Activated naive CD4-positive, alpha-beta T cell treated with anti-CD3 and anti-CD28 coated beads for 36 hours (primary cell): ENCODE measurements around the gene LRIG2. TPM values are rescaled to one million over a fixed set of nuclear protein-coding genes. Genes with fewer than 3 reads are reported as not detected.

ENCODE experiments used
- CTCF ChIA-PET: fragments of 350-600 bp; sonication (Branson Sonifier 250); formaldehyde crosslinking; loops from one replicate; lab custom pipeline; 2021; ENCODE audit warnings: antibody characterized with exemption; lab: Charles Lee
- DNase-seq: peaks from one replicate; pipeline ENCODE4 v3.0.0-alpha.2; 2020
- H3K27ac Mint-ChIP-seq: one replicate; pipeline ENCODE4 v1.8.0; 2021; ENCODE audit warnings: mild to moderate bottlenecking, mixed read lengths
- H3K27me3 Mint-ChIP-seq: one replicate; pipeline ENCODE4 v1.8.0; 2021; ENCODE audit warnings: low read depth, mixed read lengths
- H3K36me3 Mint-ChIP-seq: one replicate; pipeline ENCODE4 v1.8.0; 2021; ENCODE audit warnings: low read depth, mixed read lengths
- H3K4me1 Mint-ChIP-seq: one replicate; pipeline ENCODE4 v1.8.0; 2021; ENCODE audit warnings: low read depth, mixed read lengths
- H3K4me3 Mint-ChIP-seq: one replicate; pipeline ENCODE4 v1.8.0; 2021; ENCODE audit warnings: mild to moderate bottlenecking, moderate library complexity, mixed read lengths
- H3K9me3 Mint-ChIP-seq: one replicate; pipeline ENCODE4 v1.8.0; 2021; ENCODE audit warnings: mixed read lengths
- intact Hi-C: fragments of 100-400 bp; cut with micrococcal nuclease; formaldehyde crosslinking; loops from one replicate; pipeline ENCODE4 v1.15.1; 2023
- total RNA-seq, 2 experiments: library from RNA; stranded (reverse); gene quantifications; one replicate each; pipeline ENCODE4 v1.2.3, GENCODE V29; 2021

LRIG2 gene
- total RNA-seq, 2 experiments from 2014 or later = 7.7 to 9.1 TPM

DNA sequence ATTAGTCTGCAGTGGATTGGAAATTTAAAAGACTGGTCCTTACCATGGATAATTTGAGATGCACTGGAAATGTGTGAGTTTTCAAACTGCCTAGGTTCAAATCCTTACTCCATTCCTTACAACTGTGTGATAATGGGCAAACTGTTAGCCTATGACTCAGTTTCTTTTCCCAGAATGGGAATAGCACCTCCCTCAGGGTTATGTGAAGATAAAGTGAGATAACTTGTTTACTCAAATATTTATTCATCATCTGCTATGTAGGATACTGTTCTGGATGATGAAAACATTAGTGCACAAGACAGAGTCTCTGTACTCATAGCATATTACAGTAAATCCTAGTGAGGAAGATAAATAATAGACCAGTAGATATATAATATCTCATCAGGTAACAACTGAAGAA lies 28.6 kb downstream of the LRIG2 start:
- intact Hi-C loops = no loop called here
- no peak overlapping the region for H3K4me3 Mint-ChIP-seq
- no peak for DNase-seq
- H3K27ac Mint-ChIP-seq = no peak overlapping the region
- CTCF ChIA-PET = no interaction called here
- no peaks in the 10 kb centered on the region for H3K9me3 Mint-ChIP-seq
- H3K27me3 Mint-ChIP-seq = no peaks in the 10 kb centered on the region
- H3K4me1 Mint-ChIP-seq = no peaks in the 10 kb centered on the region
- peaks cover 24% of the 10 kb centered on the region for H3K36me3 Mint-ChIP-seq

DNA sequence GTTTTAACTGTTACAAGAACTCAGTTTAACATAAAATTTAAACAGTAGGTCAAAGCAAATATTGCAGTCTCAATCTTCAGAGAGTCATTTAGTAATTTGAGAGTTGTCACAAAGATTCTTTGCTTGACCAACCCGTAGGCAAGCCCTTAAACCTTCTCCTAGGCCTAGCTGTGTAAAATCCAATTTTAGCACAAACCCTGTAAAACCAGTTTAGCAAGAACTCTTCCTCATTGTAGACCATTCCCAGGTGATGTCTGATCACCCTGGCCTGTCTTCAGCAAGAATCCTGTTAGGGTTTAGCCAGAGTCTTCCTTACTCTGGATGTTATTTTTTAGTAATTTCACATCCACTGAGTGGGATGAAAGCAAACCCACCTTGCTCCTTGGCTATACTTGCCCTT lies 30.1 kb downstream of the LRIG2 start:
- intact Hi-C loops = no loop called here
- H3K36me3 Mint-ChIP-seq = peaks cover 32% of the 10 kb centered on the region
- H3K27ac Mint-ChIP-seq = no peak overlapping the region

DNA sequence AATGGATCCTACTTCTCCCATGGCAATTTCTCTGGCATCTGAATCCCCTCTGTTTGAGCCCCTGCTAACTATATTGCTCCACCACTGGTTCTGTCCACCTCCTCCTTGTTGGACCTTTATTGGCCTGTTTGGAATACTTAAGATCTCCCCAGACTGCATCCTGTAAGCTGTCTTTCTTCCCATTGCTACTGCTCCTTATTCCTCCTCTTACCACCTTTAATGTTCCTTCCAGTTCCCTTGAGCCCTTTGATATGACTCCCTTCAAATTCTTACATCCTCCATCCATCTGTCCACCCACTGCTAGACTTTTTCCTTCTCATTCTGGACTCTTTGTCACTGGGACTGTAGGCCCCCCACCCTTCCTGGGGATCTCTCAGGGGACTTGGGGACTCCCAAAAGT lies 31.0 kb downstream of the LRIG2 start:
- intact Hi-C loops = no loop called here

More for the DNA sequence above, 30.1 kb downstream of the LRIG2 start:
- Mint-ChIP-seq H3K4me1 (peaks cover 2% of the 10 kb centered on the region), H3K4me3 (no peak overlapping the region), H3K27me3 (no peaks in the 10 kb centered on the region), H3K9me3 (no peaks in the 10 kb centered on the region)
- no peak for DNase-seq
- CTCF ChIA-PET = no interaction called here

DNA sequence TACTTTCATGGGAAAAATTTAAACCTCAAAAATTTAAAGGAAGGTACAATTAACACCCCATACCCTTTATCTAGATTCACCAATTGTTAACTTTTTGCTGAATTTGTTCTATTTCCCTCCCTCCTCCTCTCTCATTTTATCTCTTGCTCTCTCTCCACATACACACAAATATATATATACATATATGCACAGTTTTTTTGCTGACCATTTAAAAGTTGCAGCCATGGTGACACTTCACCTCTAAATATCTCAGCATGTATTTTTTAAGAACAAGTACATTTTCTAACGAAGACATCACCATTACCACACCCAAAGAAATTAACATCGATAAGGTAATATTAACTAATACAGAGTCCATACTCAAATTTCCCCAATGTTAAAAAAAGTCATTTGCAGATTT lies 33.9 kb downstream of the LRIG2 start:
- Mint-ChIP-seq H3K27me3 (no peaks in the 10 kb centered on the region), H3K27ac (no peak overlapping the region), H3K9me3 (no peaks in the 10 kb centered on the region), H3K4me3 (no peak overlapping the region), H3K36me3 (peaks cover 24% of the 10 kb centered on the region), H3K4me1 (peaks cover 3% of the 10 kb centered on the region)
- DNase-seq = no peak
- intact Hi-C loops = no loop called here
- CTCF ChIA-PET = no interaction called here

More for the DNA sequence above, 31.0 kb downstream of the LRIG2 start:
- H3K9me3 Mint-ChIP-seq = no peaks in the 10 kb centered on the region
- H3K4me1 Mint-ChIP-seq = peaks cover 2% of the 10 kb centered on the region
- CTCF ChIA-PET = no interaction called here
- no peaks in the 10 kb centered on the region for H3K27me3 Mint-ChIP-seq
- peaks cover 32% of the 10 kb centered on the region for H3K36me3 Mint-ChIP-seq
- no peak for DNase-seq
- no peak overlapping the region for H3K27ac Mint-ChIP-seq
- no peak overlapping the region for H3K4me3 Mint-ChIP-seq

DNA sequence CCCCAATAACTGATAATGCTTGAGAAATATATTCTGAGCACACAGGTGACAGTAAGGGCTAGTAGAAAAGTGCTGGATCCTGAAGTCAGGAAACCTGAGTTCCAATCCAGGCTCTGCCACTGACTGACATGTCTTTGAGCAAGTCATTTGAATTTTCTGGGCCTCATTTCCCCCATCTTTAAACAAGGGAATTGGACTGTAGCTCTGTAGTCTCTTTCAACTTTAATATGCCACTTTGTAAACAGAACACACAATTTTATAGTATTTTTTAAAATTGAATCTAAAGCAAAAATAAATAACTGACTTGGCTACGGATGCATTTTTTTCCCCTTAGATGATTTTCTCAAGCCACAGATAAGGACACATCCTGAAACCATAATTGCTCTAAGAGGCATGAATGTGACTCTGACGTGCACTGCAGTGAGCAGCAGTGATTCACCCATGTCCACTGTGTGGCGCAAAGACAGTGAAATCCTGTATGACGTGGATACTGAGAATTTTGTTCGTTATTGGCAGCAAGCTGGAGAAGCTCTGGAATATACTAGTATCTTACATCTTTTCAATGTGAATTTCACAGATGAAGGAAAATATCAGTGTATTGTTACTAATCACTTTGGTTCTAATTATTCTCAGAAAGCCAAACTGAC lies 37.0 kb downstream of the LRIG2 start:
- Mint-ChIP-seq H3K4me1 (peaks cover 3% of the 10 kb centered on the region), H3K36me3 (peaks cover 25% of the 10 kb centered on the region)
- CTCF ChIA-PET = no interaction called here

DNA sequence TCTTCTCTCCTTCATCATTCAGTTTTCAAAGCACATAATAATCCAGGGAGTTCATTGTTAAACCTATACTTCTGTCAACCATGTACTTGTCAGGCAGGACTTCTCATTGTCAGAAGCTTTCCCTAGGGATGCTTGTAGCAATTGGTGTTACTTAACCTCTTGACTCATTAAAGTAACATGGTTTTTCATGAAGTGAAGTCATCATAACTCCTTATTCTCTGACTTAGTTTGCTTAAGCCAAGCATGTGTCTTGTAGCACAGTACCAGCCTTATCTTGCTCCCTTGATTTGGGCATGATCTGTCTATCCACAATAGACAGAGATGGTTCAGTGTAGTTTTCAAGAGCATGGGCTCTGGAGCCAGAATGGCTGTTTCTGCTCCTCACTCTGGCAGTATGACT lies 45.3 kb downstream of the LRIG2 start:
- H3K4me3 Mint-ChIP-seq = no peak overlapping the region
- no peak overlapping the region for H3K27ac Mint-ChIP-seq
- CTCF ChIA-PET = no interaction called here
- no peak for DNase-seq
- no peaks in the 10 kb centered on the region for H3K4me1 Mint-ChIP-seq
- H3K27me3 Mint-ChIP-seq = no peaks in the 10 kb centered on the region
- peaks cover 30% of the 10 kb centered on the region for H3K36me3 Mint-ChIP-seq
- intact Hi-C loops = no loop called here
- H3K9me3 Mint-ChIP-seq = no peaks in the 10 kb centered on the region

More for the DNA sequence above, 37.0 kb downstream of the LRIG2 start:
- Mint-ChIP-seq H3K27ac (no peak overlapping the region), H3K9me3 (no peaks in the 10 kb centered on the region), H3K27me3 (no peaks in the 10 kb centered on the region), H3K4me3 (no peak overlapping the region)
- DNase-seq = no peak
- intact Hi-C loops = no loop called here

DNA sequence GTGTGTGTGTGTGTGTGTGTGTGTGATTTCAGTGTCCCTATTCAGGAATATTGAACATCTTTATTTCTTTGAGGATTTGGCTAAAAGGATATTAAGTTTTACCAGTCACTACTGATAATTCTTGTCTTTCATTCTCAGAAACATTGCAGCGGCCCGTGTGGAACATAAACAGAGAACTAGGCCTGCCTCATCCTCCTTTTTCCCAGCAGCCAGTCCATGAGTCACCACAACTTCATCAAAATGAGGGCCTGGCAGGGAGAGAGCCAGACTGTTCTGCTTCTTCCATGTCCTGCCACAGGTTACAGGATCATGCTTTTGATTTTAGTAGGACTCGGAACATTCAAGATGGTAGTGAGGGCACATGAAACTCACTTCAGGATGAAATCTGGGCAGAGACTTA lies 50.7 kb downstream of the LRIG2 start:
- no peak overlapping the region for H3K27ac Mint-ChIP-seq
- CTCF ChIA-PET = interaction anchor here (0.7 kb wide), 1 partner anchor 51 kb away, joined by 3 read pairs; the partner anchor contains the start of gene LRIG2
- H3K36me3 Mint-ChIP-seq = peaks cover 33% of the 10 kb centered on the region
- no peak overlapping the region for H3K4me3 Mint-ChIP-seq
- intact Hi-C loops = no loop called here
- no peak for DNase-seq
- no peaks in the 10 kb centered on the region for H3K9me3 Mint-ChIP-seq
- H3K27me3 Mint-ChIP-seq = no peaks in the 10 kb centered on the region
- peaks cover 14% of the 10 kb centered on the region for H3K4me1 Mint-ChIP-seq

DNA sequence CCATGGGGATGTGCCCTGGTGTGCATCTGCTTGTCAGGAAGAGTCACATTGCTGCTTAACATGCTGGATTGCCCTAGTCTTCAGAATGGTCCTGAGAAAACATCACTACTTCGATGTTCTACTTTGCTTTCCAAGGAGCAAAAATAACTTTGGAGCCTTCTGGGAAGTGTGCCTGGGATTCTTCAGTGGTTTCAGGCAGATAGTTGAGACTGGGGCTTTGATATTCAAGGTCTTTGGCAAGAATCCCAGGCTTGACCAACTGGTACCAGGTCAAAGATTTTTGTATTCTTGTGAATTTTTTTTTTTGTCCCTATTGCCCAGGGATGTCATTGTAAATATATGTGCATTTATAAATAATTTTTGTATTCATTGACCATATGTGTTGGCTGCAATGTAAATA lies 51.4 kb downstream of the LRIG2 start:
- Mint-ChIP-seq H3K9me3 (no peaks in the 10 kb centered on the region), H3K27ac (no peak overlapping the region), H3K36me3 (peaks cover 27% of the 10 kb centered on the region), H3K4me1 (peaks cover 15% of the 10 kb centered on the region), H3K27me3 (no peaks in the 10 kb centered on the region), H3K4me3 (no peak overlapping the region)
- intact Hi-C loops = no loop called here
- CTCF ChIA-PET = interaction anchor here (0.7 kb wide), 1 partner anchor 51 kb away, joined by 3 read pairs; the partner anchor contains the start of gene LRIG2
- DNase-seq = no peak

DNA sequence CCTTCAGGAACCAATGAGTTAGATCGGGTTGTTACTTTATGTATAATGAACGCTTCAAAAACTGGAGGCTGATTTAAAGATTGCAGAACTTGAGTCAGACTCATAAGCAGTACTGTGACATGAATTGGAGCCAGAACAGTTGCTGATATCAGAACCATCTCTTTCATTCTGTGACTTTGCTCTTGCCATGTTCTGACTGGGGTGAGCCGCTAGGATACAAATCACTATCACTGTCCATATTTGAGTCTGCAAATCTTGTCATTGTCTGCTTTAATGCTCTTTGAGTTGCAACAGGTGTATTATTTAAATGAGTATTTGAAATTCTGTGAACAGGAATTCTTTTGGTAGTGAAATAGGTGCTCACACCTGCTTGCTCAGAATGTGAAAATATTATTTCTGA lies 52.5 kb downstream of the LRIG2 start:
- H3K4me1 Mint-ChIP-seq = peaks cover 26% of the 10 kb centered on the region
- H3K9me3 Mint-ChIP-seq = no peaks in the 10 kb centered on the region
- H3K36me3 Mint-ChIP-seq = peaks cover 28% of the 10 kb centered on the region
- DNase-seq = no peak
- no peaks in the 10 kb centered on the region for H3K27me3 Mint-ChIP-seq
- intact Hi-C loops = no loop called here
- H3K4me3 Mint-ChIP-seq = no peak overlapping the region
- CTCF ChIA-PET = no interaction called here
- H3K27ac Mint-ChIP-seq = no peak overlapping the region

DNA sequence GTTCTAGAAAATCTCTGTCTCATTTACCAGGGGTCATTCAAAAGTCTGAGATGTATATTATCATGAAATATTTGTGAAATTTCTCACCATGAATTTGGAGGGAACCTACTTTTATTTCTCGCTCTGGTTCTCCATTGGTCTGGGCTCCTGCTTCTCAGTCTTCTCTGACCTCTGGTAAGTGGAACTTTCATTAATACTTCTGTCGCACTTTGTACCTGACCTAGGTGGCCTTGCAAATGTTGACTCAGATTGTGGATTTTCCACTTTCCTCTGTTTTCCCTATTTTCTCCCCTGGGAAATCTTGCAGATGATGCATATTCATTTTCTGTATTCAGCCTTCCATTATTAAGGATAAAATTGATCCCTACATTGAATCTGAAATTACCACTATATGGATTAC lies 53.2 kb downstream of the LRIG2 start:
- peaks cover 28% of the 10 kb centered on the region for H3K36me3 Mint-ChIP-seq
- no peak for DNase-seq
- no peaks in the 10 kb centered on the region for H3K27me3 Mint-ChIP-seq
- no peak overlapping the region for H3K27ac Mint-ChIP-seq
- H3K4me3 Mint-ChIP-seq = no peak overlapping the region
- H3K4me1 Mint-ChIP-seq = peaks cover 32% of the 10 kb centered on the region
- intact Hi-C loops = no loop called here
- CTCF ChIA-PET = no interaction called here
- no peaks in the 10 kb centered on the region for H3K9me3 Mint-ChIP-seq

DNA sequence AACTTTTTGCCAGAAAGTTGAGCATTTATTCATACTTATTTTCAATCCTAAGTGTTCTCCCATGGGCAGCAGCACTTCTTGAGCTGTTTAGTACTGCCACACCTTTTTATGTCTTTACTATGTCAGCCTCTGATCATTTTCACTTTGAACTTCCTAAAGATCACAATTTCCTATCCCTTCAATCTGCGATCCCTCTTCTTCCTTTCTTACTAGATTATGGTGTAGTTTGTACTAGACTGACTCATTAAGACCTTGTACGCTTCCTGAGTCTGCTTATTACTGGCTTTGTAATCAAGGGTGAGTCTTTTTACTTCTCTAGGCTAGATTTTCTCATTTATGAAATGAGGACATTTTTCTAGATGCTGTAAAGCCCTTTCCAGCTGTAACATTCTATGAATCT lies 55.1 kb downstream of the LRIG2 start:
- H3K4me1 Mint-ChIP-seq = peaks cover 51% of the 10 kb centered on the region
- H3K4me3 Mint-ChIP-seq = no peak overlapping the region
- DNase-seq = no peak
- H3K36me3 Mint-ChIP-seq = peaks cover 33% of the 10 kb centered on the region
- intact Hi-C loops = no loop called here
- CTCF ChIA-PET = interaction anchor here (0.9 kb wide), 1 partner anchor 55 kb away, joined by 3 read pairs; the partner anchor contains the start of gene LRIG2
- H3K27ac Mint-ChIP-seq = no peak overlapping the region
- no peaks in the 10 kb centered on the region for H3K27me3 Mint-ChIP-seq
- no peaks in the 10 kb centered on the region for H3K9me3 Mint-ChIP-seq

DNA sequence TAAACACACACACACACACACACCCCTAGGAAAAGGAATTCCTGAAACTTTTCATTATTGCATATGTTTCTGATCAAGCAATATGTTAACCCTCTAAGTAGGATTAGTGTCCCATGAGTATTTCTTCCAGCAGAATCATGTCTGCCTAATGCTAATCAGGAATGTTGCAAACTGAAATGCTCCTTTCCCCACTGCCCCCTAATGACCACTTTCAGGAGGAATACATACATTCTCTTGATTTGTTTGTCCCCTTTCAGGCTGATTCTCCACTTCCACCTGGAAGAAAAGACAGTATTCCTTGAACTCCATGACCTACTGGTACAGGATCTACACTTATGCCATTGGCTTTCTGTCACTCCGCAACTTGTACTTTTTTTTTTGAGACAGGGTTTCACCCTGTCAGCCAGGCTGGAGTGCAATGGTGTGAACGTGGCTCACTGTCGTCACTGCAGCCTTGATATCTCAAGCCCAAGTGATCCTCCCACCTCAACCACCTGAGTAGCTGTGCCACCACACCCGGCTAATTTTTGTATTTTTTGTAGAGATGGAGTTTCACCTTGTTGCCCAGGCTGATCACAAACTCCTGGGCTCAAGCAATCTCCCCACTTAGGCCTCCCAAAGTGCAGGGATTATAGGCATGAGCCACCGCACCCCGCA lies 56.7 kb downstream of the LRIG2 start:
- Mint-ChIP-seq H3K4me3 (no peak overlapping the region), H3K27ac (no peak overlapping the region), H3K36me3 (peaks cover 34% of the 10 kb centered on the region), H3K27me3 (no peaks in the 10 kb centered on the region), H3K9me3 (no peaks in the 10 kb centered on the region), H3K4me1 (peaks cover 65% of the 10 kb centered on the region)
- no peak for DNase-seq
- intact Hi-C loops = loop anchor here (5.0 to 10.0 kb wide), 5 partner anchors 172 to 815 kb away; partner anchors contain the start of genes AP4B1, DCLRE1B, PPM1J and SLC16A1
- CTCF ChIA-PET = interaction anchor here (1.4 kb wide), 1 partner anchor 11 kb away, joined by 7 read pairs; no protein-coding TSS in a partner anchor
